Measurements from ENCODE around the gene FRK.

Gene FRK

GRCh38 chr6:116028233-116028632, 32.5 kb downstream of the FRK start:
- no peaks in the 10 kb centered on the region for H3K4me1 ChIP-seq (ENCODE audit: insufficient read depth, low read length, poor library complexity, severe bottlenecking)
- H3K27me3 ChIP-seq (ENCODE audit: insufficient read depth, low read length, poor library complexity, severe bottlenecking), result no peaks in the 10 kb centered on the region
- no peaks in the 10 kb centered on the region for H3K36me3 ChIP-seq (ENCODE audit: insufficient read depth, low read length)
- H3K9ac ChIP-seq (ENCODE audit: low read depth, low read length, poor library complexity, severe bottlenecking), result no peak overlapping the region
- H3K9me2 ChIP-seq (replicated peaks; ENCODE audit: low read depth, low read length), result no peaks in the 10 kb centered on the region
- H3K4me2 ChIP-seq (ENCODE audit: low read depth, low read length, poor library complexity, severe bottlenecking), result no peak overlapping the region
- H3F3A ChIP-seq (ENCODE audit: low read depth), result no peaks in the 10 kb centered on the region
- no peaks in the 10 kb centered on the region for H4K20me1 ChIP-seq (ENCODE audit: insufficient read depth, low read length, poor library complexity, severe bottlenecking)
- TF ChIP-seq CTCF (conservative IDR thresholded peaks at IDR 0.05; ENCODE audit: low read length) (no peak), EZH2phosphoT487 (IDR thresholded peaks at IDR 0.05; ENCODE audit: borderline replicate concordance) (no peak)
- H2AFZ ChIP-seq (ENCODE audit: low read length), result no peak overlapping the region
- no peaks in the 10 kb centered on the region for H3K79me2 ChIP-seq (ENCODE audit: insufficient read depth, low read length)
- no peak overlapping the region for H3K4me3 ChIP-seq (ENCODE audit: low read length, poor library complexity, severe bottlenecking)
- H3K9me3 ChIP-seq (ENCODE audit: insufficient read depth, low read depth, low read length), result no peaks in the 10 kb centered on the region

GRCh38 chr6:116027801-116028200, 32.9 kb downstream of the FRK start:
- no peaks in the 10 kb centered on the region for H3K4me1 ChIP-seq (ENCODE audit: insufficient read depth, low read length, poor library complexity, severe bottlenecking)
- H3K4me3 ChIP-seq (ENCODE audit: low read length, poor library complexity, severe bottlenecking), result no peak overlapping the region
- no peak overlapping the region for H2AFZ ChIP-seq (ENCODE audit: low read length)
- H3K9me3 ChIP-seq (ENCODE audit: insufficient read depth, low read depth, low read length), result no peaks in the 10 kb centered on the region
- no peak overlapping the region for H3K9ac ChIP-seq (ENCODE audit: low read depth, low read length, poor library complexity, severe bottlenecking)
- H3K4me2 ChIP-seq (ENCODE audit: low read depth, low read length, poor library complexity, severe bottlenecking), result no peak overlapping the region
- TF ChIP-seq EZH2phosphoT487 (IDR thresholded peaks at IDR 0.05; ENCODE audit: borderline replicate concordance), result no peak
- TF ChIP-seq CTCF (conservative IDR thresholded peaks at IDR 0.05; ENCODE audit: low read length), result no peak
- no peaks in the 10 kb centered on the region for H3K9me2 ChIP-seq (replicated peaks; ENCODE audit: low read depth, low read length)
- no peaks in the 10 kb centered on the region for H3K79me2 ChIP-seq (ENCODE audit: insufficient read depth, low read length)
- H3K36me3 ChIP-seq (ENCODE audit: insufficient read depth, low read length), result no peaks in the 10 kb centered on the region
- no peaks in the 10 kb centered on the region for H3F3A ChIP-seq (ENCODE audit: low read depth)
- no peaks in the 10 kb centered on the region for H3K27me3 ChIP-seq (ENCODE audit: insufficient read depth, low read length, poor library complexity, severe bottlenecking)
- H4K20me1 ChIP-seq (ENCODE audit: insufficient read depth, low read length, poor library complexity, severe bottlenecking), result no peaks in the 10 kb centered on the region

GRCh38 chr6:116025405-116025804, 35.3 kb downstream of the FRK start:
- no peaks in the 10 kb centered on the region for H3K27me3 ChIP-seq (ENCODE audit: insufficient read depth, low read length, poor library complexity, severe bottlenecking)
- H3F3A ChIP-seq (ENCODE audit: low read depth), result no peaks in the 10 kb centered on the region
- no peaks in the 10 kb centered on the region for H3K36me3 ChIP-seq (ENCODE audit: insufficient read depth, low read length)
- H3K79me2 ChIP-seq (ENCODE audit: insufficient read depth, low read length), result no peaks in the 10 kb centered on the region
- H3K9me3 ChIP-seq (ENCODE audit: insufficient read depth, low read depth, low read length), result no peaks in the 10 kb centered on the region
- TF ChIP-seq EZH2phosphoT487 (IDR thresholded peaks at IDR 0.05; ENCODE audit: borderline replicate concordance), result no peak
- TF ChIP-seq CTCF (conservative IDR thresholded peaks at IDR 0.05; ENCODE audit: low read length), result no peak
- no peak overlapping the region for H3K9ac ChIP-seq (ENCODE audit: low read depth, low read length, poor library complexity, severe bottlenecking)
- H3K4me3 ChIP-seq (ENCODE audit: low read length, poor library complexity, severe bottlenecking), result no peak overlapping the region
- H3K9me2 ChIP-seq (replicated peaks; ENCODE audit: low read depth, low read length), result no peaks in the 10 kb centered on the region
- no peaks in the 10 kb centered on the region for H3K4me1 ChIP-seq (ENCODE audit: insufficient read depth, low read length, poor library complexity, severe bottlenecking)
- H4K20me1 ChIP-seq (ENCODE audit: insufficient read depth, low read length, poor library complexity, severe bottlenecking), result no peaks in the 10 kb centered on the region
- H2AFZ ChIP-seq (ENCODE audit: low read length), result no peak overlapping the region
- no peak overlapping the region for H3K4me2 ChIP-seq (ENCODE audit: low read depth, low read length, poor library complexity, severe bottlenecking)

Measured in Loucy (cell line).